ENCODE results near the gene DUS1L. TPM values are rescaled to one million over a fixed set of nuclear protein-coding genes. Genes with fewer than 3 reads are reported as not detected.

Gene DUS1L
- 64.0 to 78.4 TPM (median 68.4 TPM) in 3 replicates for total RNA-seq
- long read RNA-seq, partial matches to known transcripts: 10 of 142 reads
- long read RNA-seq, other reads (novel, unspliced or antisense): 131 of 142 reads

GRCh38 chr17:82065638-82066303 is at the start of gene DUS1L:
Gene DUS1L, minus strand, starts transcription at chr17:82065804. Its CDS starts 745 bp downstream, at chr17:82065059.
- Mint-ChIP-seq H3K27me3 (ENCODE audit: low read depth) (no peaks in the 10 kb centered on the region), H3K4me1 (ENCODE audit: low read depth) (peaks cover 15% of the 10 kb centered on the region), H3K36me3 (ENCODE audit: low read depth) (no peaks in the 10 kb centered on the region), H3K4me3 (ENCODE audit: unreplicated experiment) (peak within 1 kb of the TSS; percentile 66), H3K9me3 (ENCODE audit: low read depth) (no peaks in the 10 kb centered on the region), H3K27ac (ENCODE audit: unreplicated experiment) (peak within 1 kb of the TSS; percentile 45)
- DNase-seq (ENCODE audit: low spot score): no peak
- TF ChIP-seq CTCF (IDR thresholded peaks at IDR 0.05): no peak

- peaks cover 3% of the 10 kb centered on the region for H3K36me3 Mint-ChIP-seq (ENCODE audit: low read depth)
- TF ChIP-seq CTCF (IDR thresholded peaks at IDR 0.05): no peak
- H3K9me3 Mint-ChIP-seq (ENCODE audit: low read depth): no peaks in the 10 kb centered on the region
- H3K27me3 Mint-ChIP-seq (ENCODE audit: low read depth): no peaks in the 10 kb centered on the region
- H3K27ac Mint-ChIP-seq (ENCODE audit: unreplicated experiment): no peak overlapping the region
- peaks cover 10% of the 10 kb centered on the region for H3K4me1 Mint-ChIP-seq (ENCODE audit: low read depth)
- H3K4me3 Mint-ChIP-seq (ENCODE audit: unreplicated experiment): no peak overlapping the region
- no peak for DNase-seq (ENCODE audit: low spot score)
These were observed 49.3 kb upstream of the DUS1L start for GRCh38 chr17:82114872-82115271.

- no peak for TF ChIP-seq CTCF (IDR thresholded peaks at IDR 0.05)
- no peak for DNase-seq (ENCODE audit: low spot score)
- H3K27me3 Mint-ChIP-seq (ENCODE audit: low read depth): no peaks in the 10 kb centered on the region
- H3K36me3 Mint-ChIP-seq (ENCODE audit: low read depth): peaks cover 3% of the 10 kb centered on the region
- H3K9me3 Mint-ChIP-seq (ENCODE audit: low read depth): no peaks in the 10 kb centered on the region
- peaks cover 9% of the 10 kb centered on the region for H3K4me1 Mint-ChIP-seq (ENCODE audit: low read depth)
- H3K27ac Mint-ChIP-seq (ENCODE audit: unreplicated experiment): no peak overlapping the region
- no peak overlapping the region for H3K4me3 Mint-ChIP-seq (ENCODE audit: unreplicated experiment)
These were observed 48.8 kb upstream of the DUS1L start for GRCh38 chr17:82114447-82114846.

GRCh38 chr17:82113941-82114340 is 48.3 kb upstream of the DUS1L start:
- Mint-ChIP-seq H3K27me3 (ENCODE audit: low read depth) (no peaks in the 10 kb centered on the region), H3K27ac (ENCODE audit: unreplicated experiment) (no peak overlapping the region), H3K9me3 (ENCODE audit: low read depth) (no peaks in the 10 kb centered on the region), H3K36me3 (ENCODE audit: low read depth) (peaks cover 3% of the 10 kb centered on the region), H3K4me1 (ENCODE audit: low read depth) (peaks cover 5% of the 10 kb centered on the region), H3K4me3 (ENCODE audit: unreplicated experiment) (no peak overlapping the region)
- DNase-seq (ENCODE audit: low spot score): no peak
- no peak for TF ChIP-seq CTCF (IDR thresholded peaks at IDR 0.05)

- DNase-seq (ENCODE audit: low spot score): no peak
- no peak overlapping the region for H3K27ac Mint-ChIP-seq (ENCODE audit: unreplicated experiment)
- peaks cover 3% of the 10 kb centered on the region for H3K36me3 Mint-ChIP-seq (ENCODE audit: low read depth)
- no peaks in the 10 kb centered on the region for H3K27me3 Mint-ChIP-seq (ENCODE audit: low read depth)
- peaks cover 6% of the 10 kb centered on the region for H3K4me1 Mint-ChIP-seq (ENCODE audit: low read depth)
- TF ChIP-seq CTCF (IDR thresholded peaks at IDR 0.05): no peak
- H3K4me3 Mint-ChIP-seq (ENCODE audit: unreplicated experiment): no peak overlapping the region
- H3K9me3 Mint-ChIP-seq (ENCODE audit: low read depth): no peaks in the 10 kb centered on the region
These were observed 47.8 kb upstream of the DUS1L start for GRCh38 chr17:82113422-82113821.
